ENCODE measurements around the gene UBL5. TPM values are rescaled to one million over a fixed set of nuclear protein-coding genes. Genes with fewer than 3 reads are reported as not detected.
"Not testable (repeated sequence)": the region's sequence is repeated elsewhere in the genome, so short reads cannot be mapped to it uniquely, and the experiment has no call there.

The UBL5 gene
- polyA plus RNA-seq, 1 of the 3 experiments (the other 2 are of a cell fraction) = 2,602 TPM

GRCh38 chr19:9827289-9828238, at the start of gene UBL5 (continued):
- TF ChIP-seq ZBTB33 (IDR thresholded peaks at IDR 0.05; ENCODE audit: borderline replicate concordance, low read depth) (no peak), RCOR1 (IDR thresholded peaks at IDR 0.05; ENCODE audit: low read length) (peak; percentile 30; the same call in 1 of the 2 replicates), GABPA (IDR thresholded peaks at IDR 0.05; ENCODE audit: low read depth) (peak; percentile 100), MEF2A (IDR thresholded peaks at IDR 0.05; ENCODE audit: borderline replicate concordance, low read depth) (no peak), EP300 (IDR thresholded peaks at IDR 0.05; ENCODE audit: borderline replicate concordance in 1 of 2, low read depth in 1 of 2, low read length in 1 of 2) (0 out of 4 replicates have a peak, but pooled peaks of 1 of the 2 experiments have one; percentile 3), NRF1 (IDR thresholded peaks at IDR 0.05; ENCODE audit: low read depth, low read length) (no peak), TAF1 (IDR thresholded peaks at IDR 0.05; ENCODE audit: borderline replicate concordance, low read depth, low read length) (peak; percentile 77; the same call in 1 of the 2 replicates), ELF1 (IDR thresholded peaks at IDR 0.05) (peak; percentile 93)
- TF ChIP-seq, protein P1, sequence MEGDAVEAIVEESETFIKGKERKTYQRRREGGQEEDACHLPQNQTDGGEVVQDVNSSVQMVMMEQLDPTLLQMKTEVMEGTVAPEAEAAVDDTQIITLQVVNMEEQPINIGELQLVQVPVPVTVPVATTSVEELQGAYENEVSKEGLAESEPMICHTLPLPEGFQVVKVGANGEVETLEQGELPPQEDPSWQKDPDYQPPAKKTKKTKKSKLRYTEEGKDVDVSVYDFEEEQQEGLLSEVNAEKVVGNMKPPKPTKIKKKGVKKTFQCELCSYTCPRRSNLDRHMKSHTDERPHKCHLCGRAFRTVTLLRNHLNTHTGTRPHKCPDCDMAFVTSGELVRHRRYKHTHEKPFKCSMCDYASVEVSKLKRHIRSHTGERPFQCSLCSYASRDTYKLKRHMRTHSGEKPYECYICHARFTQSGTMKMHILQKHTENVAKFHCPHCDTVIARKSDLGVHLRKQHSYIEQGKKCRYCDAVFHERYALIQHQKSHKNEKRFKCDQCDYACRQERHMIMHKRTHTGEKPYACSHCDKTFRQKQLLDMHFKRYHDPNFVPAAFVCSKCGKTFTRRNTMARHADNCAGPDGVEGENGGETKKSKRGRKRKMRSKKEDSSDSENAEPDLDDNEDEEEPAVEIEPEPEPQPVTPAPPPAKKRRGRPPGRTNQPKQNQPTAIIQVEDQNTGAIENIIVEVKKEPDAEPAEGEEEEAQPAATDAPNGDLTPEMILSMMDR (IDR thresholded peaks at IDR 0.05) = no peak

DNA sequence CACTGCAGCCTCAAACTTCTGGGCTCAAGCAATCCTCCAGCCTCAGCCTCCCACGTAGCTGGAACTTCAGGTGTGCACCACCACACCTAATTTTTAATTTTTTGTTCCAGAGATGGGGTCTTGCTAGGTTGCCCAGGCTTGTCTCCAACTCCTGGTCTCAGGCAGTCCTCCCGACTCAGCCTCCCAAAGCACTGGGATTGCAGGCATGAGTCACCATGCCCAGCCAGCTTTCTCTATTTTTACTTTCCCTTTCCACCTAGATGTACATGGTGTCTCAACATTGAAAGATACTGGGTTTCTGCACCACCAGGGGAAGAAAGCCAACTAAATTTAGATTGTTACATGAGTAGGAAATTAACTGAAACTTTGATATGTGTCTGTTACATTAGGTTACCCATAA, 45.4 kb upstream of the UBL5 start:
- Histone ChIP-seq H3K9me2 (no peaks in the 10 kb centered on the region), H2AFZ (ENCODE audit: low read depth) (no peak overlapping the region), H3K27me3 (ENCODE audit: insufficient read depth) (no peaks in the 10 kb centered on the region), H3K4me1 (ENCODE audit: control insufficient read depth in 1 of 2, insufficient read depth in 2 of 2, low read depth in 1 of 2, low read length in 1 of 2) (peaks cover 0 to 5% of the 10 kb centered on the region in 2 experiments; a peak in 1 of 4 replicates), H3K79me2 (ENCODE audit: insufficient read depth) (no peaks in the 10 kb centered on the region), H3K27ac (ENCODE audit: low read depth in 2 of 2, low read length in 1 of 2) (no peak overlapping the region), H3K4me3 (ENCODE audit: low read depth in 2 of 2, low read length in 1 of 2) (no peak overlapping the region), H4K20me1 (ENCODE audit: insufficient read depth) (no peaks in the 10 kb centered on the region), H3K9ac (no peak overlapping the region), H3K36me3 (replicated peaks in 1 of 2; ENCODE audit: control insufficient read depth in 1 of 2, insufficient read depth in 2 of 2, low read length in 1 of 2) (no peaks in the 10 kb centered on the region), H3F3A (replicated peaks; ENCODE audit: insufficient read depth) (no peaks in the 10 kb centered on the region), H3K4me2 (no peak overlapping the region), H3K9me3 (no peaks in the 10 kb centered on the region)
- no peak for DNase-seq
- TF ChIP-seq, protein P2, sequence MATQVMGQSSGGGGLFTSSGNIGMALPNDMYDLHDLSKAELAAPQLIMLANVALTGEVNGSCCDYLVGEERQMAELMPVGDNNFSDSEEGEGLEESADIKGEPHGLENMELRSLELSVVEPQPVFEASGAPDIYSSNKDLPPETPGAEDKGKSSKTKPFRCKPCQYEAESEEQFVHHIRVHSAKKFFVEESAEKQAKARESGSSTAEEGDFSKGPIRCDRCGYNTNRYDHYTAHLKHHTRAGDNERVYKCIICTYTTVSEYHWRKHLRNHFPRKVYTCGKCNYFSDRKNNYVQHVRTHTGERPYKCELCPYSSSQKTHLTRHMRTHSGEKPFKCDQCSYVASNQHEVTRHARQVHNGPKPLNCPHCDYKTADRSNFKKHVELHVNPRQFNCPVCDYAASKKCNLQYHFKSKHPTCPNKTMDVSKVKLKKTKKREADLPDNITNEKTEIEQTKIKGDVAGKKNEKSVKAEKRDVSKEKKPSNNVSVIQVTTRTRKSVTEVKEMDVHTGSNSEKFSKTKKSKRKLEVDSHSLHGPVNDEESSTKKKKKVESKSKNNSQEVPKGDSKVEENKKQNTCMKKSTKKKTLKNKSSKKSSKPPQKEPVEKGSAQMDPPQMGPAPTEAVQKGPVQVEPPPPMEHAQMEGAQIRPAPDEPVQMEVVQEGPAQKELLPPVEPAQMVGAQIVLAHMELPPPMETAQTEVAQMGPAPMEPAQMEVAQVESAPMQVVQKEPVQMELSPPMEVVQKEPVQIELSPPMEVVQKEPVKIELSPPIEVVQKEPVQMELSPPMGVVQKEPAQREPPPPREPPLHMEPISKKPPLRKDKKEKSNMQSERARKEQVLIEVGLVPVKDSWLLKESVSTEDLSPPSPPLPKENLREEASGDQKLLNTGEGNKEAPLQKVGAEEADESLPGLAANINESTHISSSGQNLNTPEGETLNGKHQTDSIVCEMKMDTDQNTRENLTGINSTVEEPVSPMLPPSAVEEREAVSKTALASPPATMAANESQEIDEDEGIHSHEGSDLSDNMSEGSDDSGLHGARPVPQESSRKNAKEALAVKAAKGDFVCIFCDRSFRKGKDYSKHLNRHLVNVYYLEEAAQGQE (IDR thresholded peaks at IDR 0.05; ENCODE audit: low read depth, low read length) = no peak
- TF ChIP-seq JUND (IDR thresholded peaks at IDR 0.05) (no peak), MEF2A (IDR thresholded peaks at IDR 0.05; ENCODE audit: borderline replicate concordance, low read depth) (no peak), SMC3 (IDR thresholded peaks at IDR 0.05; ENCODE audit: low read depth, low read length) (no peak), YY1 (IDR thresholded peaks at IDR 0.05; ENCODE audit: low read depth) (no peak)
- WGBS (ENCODE audit: low lambda C conversion rate) = 79% methylated on average over 2 of the region's 2 CpGs
- POLR2A ChIA-PET = no interaction called here
- CTCF ChIA-PET = interaction anchor here (0.7 to 1.4 kb wide), 3 partner anchors 11 to 1220 kb away, joined by 3 to 4 read pairs (median 3); no protein-coding TSS in a partner anchor

GRCh38 chr19:9784163-9784496, 43.6 kb upstream of the UBL5 start:
- H3K9ac ChIP-seq; H3K4me3 ChIP-seq (ENCODE audit: low read depth in 2 of 2, low read length in 1 of 2); H3K36me3 ChIP-seq (replicated peaks in 1 of 2; ENCODE audit: control insufficient read depth in 1 of 2, insufficient read depth in 2 of 2, low read length in 1 of 2); H3K9me2 ChIP-seq; H3K4me1 ChIP-seq (ENCODE audit: control insufficient read depth in 1 of 2, insufficient read depth in 2 of 2, low read depth in 1 of 2, low read length in 1 of 2); H3K27ac ChIP-seq (ENCODE audit: low read depth in 2 of 2, low read length in 1 of 2); H3K27me3 ChIP-seq (ENCODE audit: insufficient read depth); H3K9me3 ChIP-seq; H2AFZ ChIP-seq (ENCODE audit: low read depth); H3K4me2 ChIP-seq; DNase-seq; H3F3A ChIP-seq (replicated peaks; ENCODE audit: insufficient read depth); H4K20me1 ChIP-seq (ENCODE audit: insufficient read depth); H3K79me2 ChIP-seq (ENCODE audit: insufficient read depth); POLR2A ChIA-PET: not testable (repeated sequence)
- WGBS (ENCODE audit: low lambda C conversion rate) = 94% methylated on average over 6 of the region's 6 CpGs
- CTCF ChIA-PET = interaction anchor here (1.5 kb wide), 1 partner anchor 11 kb away, joined by 3 read pairs; no protein-coding TSS in a partner anchor
